ENCODE results near the gene DHFR2.
"Not testable (repeated sequence)": the region's sequence is repeated elsewhere in the genome, so short reads cannot be mapped to it uniquely, and the experiment has no call there.

- TF ChIP-seq CTCF, POLR2A, EP300 (IDR thresholded peaks at IDR 0.05): not testable (repeated sequence)
Observed at GRCh38 chr3:94080552-94080951, 17.8 kb upstream of the DHFR2 start.
